ENCODE data around the gene OR52A1. TPM values are rescaled to one million over a fixed set of nuclear protein-coding genes. Genes with fewer than 3 reads are reported as not detected.
"Not testable (repeated sequence)": the region's sequence is repeated elsewhere in the genome, so short reads cannot be mapped to it uniquely, and the experiment has no call there.

Gene OR52A1
- total RNA-seq, 1 experiment from 2014 or later = 0.42 TPM

DNA sequence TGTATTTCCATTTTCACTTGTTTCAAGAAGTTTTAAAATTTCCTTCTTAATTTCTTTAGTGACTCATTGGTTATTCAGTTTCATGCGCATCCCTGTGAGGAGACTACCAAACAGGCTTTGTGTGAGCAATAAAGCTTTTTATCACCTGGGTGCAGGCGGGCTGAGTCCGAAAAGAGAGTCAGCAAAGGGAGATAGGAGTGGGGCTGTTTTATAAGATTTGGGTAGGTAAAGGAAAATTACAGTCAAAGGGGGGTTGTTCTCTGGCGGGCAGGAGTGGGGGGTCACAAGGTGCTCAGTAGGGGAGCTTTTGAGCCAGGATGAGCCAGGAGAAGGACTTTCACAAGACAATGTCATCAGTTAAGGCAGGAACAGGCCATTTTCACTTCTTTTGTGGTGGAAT is 5.7 kb upstream of the OR52A1 start:
- H3K18ac ChIP-seq (ENCODE audit: insufficient read length, low read depth, low read length); H2AK5ac ChIP-seq (ENCODE audit: insufficient read length, low read length); H3K9ac ChIP-seq (ENCODE audit: extremely low read depth, insufficient read length, low read length); DNase-seq; H2BK20ac ChIP-seq (ENCODE audit: low read depth, low read length, poor library complexity, severe bottlenecking); H3K23me2 ChIP-seq (ENCODE audit: insufficient read length, low read depth, low read length, poor library complexity, severe bottlenecking); H3K27ac ChIP-seq (ENCODE audit: insufficient read length, low read depth, low read length); H3K4me1 ChIP-seq (ENCODE audit: insufficient read depth, low read length); H3K27me3 Mint-ChIP-seq (ENCODE audit: low read depth); H3K14ac ChIP-seq (ENCODE audit: insufficient read depth, low read length); H3T11ph ChIP-seq (ENCODE audit: low read length); H4K8ac ChIP-seq (replicated peaks; ENCODE audit: insufficient read length, low read depth, low read length); H2BK120ac ChIP-seq (ENCODE audit: low read depth, low read length, poor library complexity, severe bottlenecking); H3K9me3 ChIP-seq (ENCODE audit: control insufficient read depth, low read depth, low read length); H2AFZ ChIP-seq (ENCODE audit: low read length); H2BK5ac ChIP-seq (ENCODE audit: insufficient read length, low read length); H3K56ac ChIP-seq (ENCODE audit: insufficient read length, low read depth, low read length); H4K91ac ChIP-seq (ENCODE audit: insufficient read length, low read depth, low read length); H3K4ac ChIP-seq (ENCODE audit: low read depth, low read length); H2BK15ac ChIP-seq (ENCODE audit: low read depth, low read length); H4K20me1 ChIP-seq (ENCODE audit: control insufficient read depth, insufficient read depth, insufficient read length); H3K27me3 ChIP-seq (ENCODE audit: insufficient read depth, low read length); H4K5ac ChIP-seq (ENCODE audit: insufficient read length, low read depth, low read length); H3K23ac ChIP-seq (ENCODE audit: insufficient read length, low read depth, low read length); H3K79me2 ChIP-seq (ENCODE audit: insufficient read depth, low read length); H3K79me1 ChIP-seq (ENCODE audit: insufficient read depth, low read depth, low read length, poor library complexity, severe bottlenecking); H2BK12ac ChIP-seq (ENCODE audit: insufficient read length, low read depth, low read length); H3K4me2 ChIP-seq (ENCODE audit: insufficient read depth, insufficient read length, low read length): not testable (repeated sequence)
- Mint-ChIP-seq H3K9me3 (peaks cover 4 to 11% of the 10 kb centered on the region in 2 experiments; a peak in 4 of 5 replicates), H3K27ac (peak overlapping the region; percentile 41 to 85 (median 59); a peak in 5 of 7 replicates), H3K4me3 (peak overlapping the region in 1 of 2 experiments; percentile 31; a peak in 2 of 5 replicates), H3K36me3 (ENCODE audit: insufficient read depth in 1 of 3, low read depth in 3 of 3) (peaks cover 0 to 12% (median 6%) of the 10 kb centered on the region in 3 experiments), H3K4me1 (peaks cover 14 to 19% of the 10 kb centered on the region in 2 experiments)
- WGBS (ENCODE audit: extremely low coverage, insufficient read length, low lambda C conversion rate) = no CpG with 5 or more reads among the region's 4 CpGs

Measured in H9 (cell line).